Dermis microvascular lymphatic vessel endothelial cell (primary cell): ENCODE results near the gene DCLK3. TPM values are rescaled to one million over a fixed set of nuclear protein-coding genes. Genes with fewer than 3 reads are reported as not detected.

Source experiments
- DNase-seq, 2 donors: peaks; one replicate each; pipeline versions ENCODE4 v3.0.0 to v3.0.0-alpha.2; 2010; ENCODE audit warnings: low read depth in 2 of 2
- total RNA-seq: library from RNA; depleted of rRNA; stranded (reverse); fragments of >200 nt; gene quantifications from 2 replicates; pipeline ENCODE4 v1.2.1, GENCODE V29; 2014

The DCLK3 gene
- total RNA-seq, 1 donor from 2014 or later: not detected

- no peak for DNase-seq
Measured at GRCh38 chr3:36674816-36675215, 89.5 kb downstream of the DCLK3 start.

- DNase-seq: no peak
Measured at GRCh38 chr3:36669764-36670163, 94.6 kb downstream of the DCLK3 start.

GRCh38 chr3:36666166-36666565 is 98.2 kb downstream of the DCLK3 start:
- DNase-seq: no peak

DNA sequence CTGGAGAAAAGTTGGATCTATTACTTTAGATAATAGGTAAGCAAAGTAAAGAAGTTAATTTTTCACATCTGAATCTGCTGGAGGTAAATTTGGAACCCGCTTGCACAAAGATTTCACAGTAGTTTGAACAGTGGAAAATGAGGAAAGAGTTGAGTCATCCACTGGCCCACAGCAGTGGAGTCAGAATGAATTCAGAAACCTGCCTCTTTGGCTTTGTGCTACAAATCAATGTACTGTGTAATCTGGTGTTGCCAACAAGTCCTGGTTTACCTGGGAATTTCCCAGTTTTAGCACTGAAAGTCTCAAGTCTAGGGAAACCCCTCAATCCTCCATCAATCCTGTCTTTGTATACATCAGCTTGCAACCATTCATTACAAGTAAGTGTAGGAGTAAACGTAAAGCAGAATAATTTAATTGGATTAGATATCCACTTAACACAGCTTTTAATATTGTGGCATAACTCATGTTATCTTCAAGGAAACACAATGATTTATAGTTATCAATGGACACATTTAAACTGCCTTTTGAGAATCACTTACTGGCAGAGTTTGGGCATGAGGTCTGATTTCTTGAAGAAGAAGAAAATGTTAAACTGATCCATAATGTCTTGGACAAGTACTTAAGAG is 100.6 kb downstream of the DCLK3 start:
- DNase-seq: no peak

- DNase-seq: no peak
Measured at GRCh38 chr3:36662626-36663025, 101.7 kb downstream of the DCLK3 start.

Other genes starting within 250 kb of the DCLK3 start
- gene TRANK1, start 180.5 kb upstream of the DCLK3 start, total RNA-seq: 5.9 and 8.2 TPM in 2 replicates
- 9.6 and 10.6 TPM in 2 replicates for gene EPM2AIP1, start 228.6 kb upstream of the DCLK3 start, total RNA-seq
- 31.7 and 32.7 TPM in 2 replicates for gene MLH1, start 229.0 kb upstream of the DCLK3 start, total RNA-seq